Measurements from ENCODE around the gene PLAGL2.

DNA sequence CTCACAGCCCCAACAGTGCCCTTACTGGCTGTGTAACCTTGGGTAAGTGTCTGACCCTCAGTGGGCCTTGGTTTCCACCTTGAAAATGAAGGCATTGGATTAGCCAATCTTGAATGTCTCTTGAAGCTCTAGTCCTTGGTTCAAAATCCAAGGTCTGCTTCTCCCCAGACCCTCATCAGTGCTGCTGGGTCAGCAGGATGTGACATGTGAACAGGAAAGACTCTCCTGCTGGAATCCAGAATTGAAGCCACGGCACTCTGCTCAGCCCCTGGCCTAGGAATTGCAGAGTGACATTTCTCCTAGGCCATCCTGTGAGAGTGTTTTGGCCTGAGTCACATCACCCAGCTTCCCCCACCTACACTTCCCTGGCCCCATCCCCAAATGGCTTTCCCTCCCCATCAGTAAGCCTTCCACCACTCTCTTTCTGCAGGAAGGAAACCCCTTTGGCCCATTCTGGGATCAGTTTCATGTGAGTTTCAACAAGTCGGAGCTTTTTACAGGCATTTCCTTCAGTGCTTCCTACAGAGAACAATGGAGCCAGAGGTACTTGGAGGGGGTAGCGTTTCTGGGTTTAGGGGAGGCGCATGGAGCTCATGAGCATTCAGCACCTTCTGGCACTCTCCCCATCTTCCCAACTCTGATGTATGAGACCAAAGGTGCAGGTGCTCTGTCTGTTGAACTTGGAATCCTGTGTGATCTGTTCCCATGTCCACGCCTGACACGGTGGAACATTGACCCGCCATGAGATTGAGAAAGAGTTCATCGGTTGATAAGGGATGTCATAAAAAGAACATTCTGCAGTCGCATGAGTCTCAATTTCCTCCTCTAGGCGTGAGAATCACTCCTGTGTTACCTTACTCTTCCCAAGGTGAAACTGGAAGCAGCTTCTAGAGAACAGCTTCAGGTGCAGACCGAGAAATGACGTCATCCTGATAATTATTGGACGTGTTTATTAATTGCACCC is 8.9 kb upstream of the PLAGL2 start:
- no peak for TF ChIP-seq POLR2A (IDR thresholded peaks at IDR 0.05)
- TF ChIP-seq POLR2AphosphoS5 (IDR thresholded peaks at IDR 0.05), result no peak

Data from prostate gland (tissue), 1 donor.